ENCODE data around the gene TOMM6. TPM values are rescaled to one million over a fixed set of nuclear protein-coding genes. Genes with fewer than 3 reads are reported as not detected.
A peak's percentile ranks its signal among the peaks of the same experiment; 100 is the strongest.

Gene TOMM6
- total RNA-seq, 1 experiment from 2014 or later: 234 TPM

DNA sequence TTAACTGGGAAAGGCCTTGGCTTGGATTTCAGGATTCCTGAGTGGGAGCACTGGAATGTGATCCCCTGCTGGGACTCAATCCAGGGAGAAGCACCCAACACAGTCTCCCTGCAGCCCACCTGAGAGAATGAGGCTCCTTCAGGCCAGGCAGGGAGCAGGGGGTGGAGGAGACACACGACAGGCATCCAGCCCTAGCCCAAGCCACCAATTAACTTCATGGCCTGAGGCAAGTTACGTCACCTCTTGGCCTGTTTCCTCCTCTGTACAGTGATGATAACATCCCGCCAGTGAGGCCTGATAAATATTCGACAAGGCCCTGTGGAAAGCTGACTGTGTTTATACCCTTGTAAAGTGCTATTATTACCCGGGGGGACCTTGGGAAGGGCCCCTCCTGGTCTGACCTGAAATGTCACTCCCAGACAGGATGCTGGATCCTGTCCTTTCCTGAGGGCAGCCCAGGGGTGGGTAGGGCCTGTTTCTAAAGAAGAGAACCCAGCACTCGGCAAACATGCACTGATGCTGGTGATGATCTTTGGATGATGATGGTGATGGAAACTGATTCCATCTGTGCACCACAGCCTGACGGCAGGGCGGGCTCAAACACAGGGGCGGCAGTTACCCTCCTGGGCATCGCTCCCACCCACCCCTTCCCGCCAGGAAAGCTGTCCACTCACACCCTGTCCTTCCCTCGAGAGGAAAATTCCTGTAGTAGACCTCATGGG lies 20.2 kb upstream of the TOMM6 start:
- ATAC-seq (peak; percentile 74), DNase-seq (ENCODE audit: low read depth, low spot score) (no peak)
- TF ChIP-seq SIN3A (IDR thresholded peaks at IDR 0.05; ENCODE audit: borderline replicate concordance, insufficient read depth, low read depth, low read length) (no peak), TCF7L2 (IDR thresholded peaks at IDR 0.05; ENCODE audit: low read depth, low read length) (no peak), POLR2AphosphoS5 (IDR thresholded peaks at IDR 0.05; ENCODE audit: low read depth, low read length) (no peak), REST (IDR thresholded peaks at IDR 0.05; ENCODE audit: insufficient read depth in 1 of 2, low read depth in 2 of 2, low read length in 1 of 2) (no peak)
- TF ChIP-seq, protein P1, sequence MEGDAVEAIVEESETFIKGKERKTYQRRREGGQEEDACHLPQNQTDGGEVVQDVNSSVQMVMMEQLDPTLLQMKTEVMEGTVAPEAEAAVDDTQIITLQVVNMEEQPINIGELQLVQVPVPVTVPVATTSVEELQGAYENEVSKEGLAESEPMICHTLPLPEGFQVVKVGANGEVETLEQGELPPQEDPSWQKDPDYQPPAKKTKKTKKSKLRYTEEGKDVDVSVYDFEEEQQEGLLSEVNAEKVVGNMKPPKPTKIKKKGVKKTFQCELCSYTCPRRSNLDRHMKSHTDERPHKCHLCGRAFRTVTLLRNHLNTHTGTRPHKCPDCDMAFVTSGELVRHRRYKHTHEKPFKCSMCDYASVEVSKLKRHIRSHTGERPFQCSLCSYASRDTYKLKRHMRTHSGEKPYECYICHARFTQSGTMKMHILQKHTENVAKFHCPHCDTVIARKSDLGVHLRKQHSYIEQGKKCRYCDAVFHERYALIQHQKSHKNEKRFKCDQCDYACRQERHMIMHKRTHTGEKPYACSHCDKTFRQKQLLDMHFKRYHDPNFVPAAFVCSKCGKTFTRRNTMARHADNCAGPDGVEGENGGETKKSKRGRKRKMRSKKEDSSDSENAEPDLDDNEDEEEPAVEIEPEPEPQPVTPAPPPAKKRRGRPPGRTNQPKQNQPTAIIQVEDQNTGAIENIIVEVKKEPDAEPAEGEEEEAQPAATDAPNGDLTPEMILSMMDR (IDR thresholded peaks at IDR 0.05): no peak
- H3K27me3 ChIP-seq (ENCODE audit: control insufficient read depth, insufficient read depth, low read length): no peaks in the 10 kb centered on the region
- BruUV-seq (replicated peaks): no TSS peak
- H3K4me1 ChIP-seq (ENCODE audit: control insufficient read depth, insufficient read depth, low read length): peaks cover 8% of the 10 kb centered on the region
- POLR2A ChIA-PET: interaction anchor here (0.6 kb wide), 1 partner anchor 26 kb away, joined by 4 read pairs; no protein-coding TSS in a partner anchor
- intact Hi-C loops (cut with micrococcal nuclease; ENCODE audit: unreplicated experiment) (no loop called here), in situ Hi-C loops (cut with HindIII; ENCODE audit: low pct_unique_long_range_greater_than_20kb, low sequenced_read_pairs) (no loop called here)
- CTCF ChIA-PET: no interaction called here
- no peak overlapping the region for H3K4me3 ChIP-seq (ENCODE audit: low read depth in 2 of 2, low read length in 2 of 2)
- no peaks in the 10 kb centered on the region for H3K36me3 ChIP-seq (ENCODE audit: control insufficient read depth, insufficient read depth, low read length)
- no peaks in the 10 kb centered on the region for H3K9me3 ChIP-seq (ENCODE audit: control insufficient read depth, insufficient read depth, low read depth, low read length)
- H3K27ac ChIP-seq (ENCODE audit: low read length): no peak overlapping the region

- H3K27me3 ChIP-seq (ENCODE audit: control insufficient read depth, insufficient read depth, low read length): no peaks in the 10 kb centered on the region
- TF ChIP-seq POLR2AphosphoS5 (IDR thresholded peaks at IDR 0.05; ENCODE audit: low read depth, low read length) (no peak), REST (IDR thresholded peaks at IDR 0.05; ENCODE audit: insufficient read depth in 1 of 2, low read depth in 2 of 2, low read length in 1 of 2) (no peak), SIN3A (IDR thresholded peaks at IDR 0.05; ENCODE audit: borderline replicate concordance, insufficient read depth, low read depth, low read length) (no peak), TCF7L2 (IDR thresholded peaks at IDR 0.05; ENCODE audit: low read depth, low read length) (no peak)
- TF ChIP-seq, protein P1 (IDR thresholded peaks at IDR 0.05): no peak
- H3K4me3 ChIP-seq (ENCODE audit: low read depth in 2 of 2, low read length in 2 of 2): no peak overlapping the region
- CTCF ChIA-PET: no interaction called here
- intact Hi-C loops (cut with micrococcal nuclease; ENCODE audit: unreplicated experiment) (no loop called here), in situ Hi-C loops (cut with HindIII; ENCODE audit: low pct_unique_long_range_greater_than_20kb, low sequenced_read_pairs) (no loop called here)
- H3K4me1 ChIP-seq (ENCODE audit: control insufficient read depth, insufficient read depth, low read length): peaks cover 8% of the 10 kb centered on the region
- H3K27ac ChIP-seq (ENCODE audit: low read length): no peak overlapping the region
- POLR2A ChIA-PET: no interaction called here
- no peak for ATAC-seq
- no peaks in the 10 kb centered on the region for H3K9me3 ChIP-seq (ENCODE audit: control insufficient read depth, insufficient read depth, low read depth, low read length)
- no TSS peak for BruUV-seq (replicated peaks)
- no peak for DNase-seq (ENCODE audit: low read depth, low spot score)
- H3K36me3 ChIP-seq (ENCODE audit: control insufficient read depth, insufficient read depth, low read length): no peaks in the 10 kb centered on the region
Measured at GRCh38 chr6:41768545-41769308, 18.8 kb upstream of the TOMM6 start.
